Ascending aorta (tissue), 2 donors: ENCODE results near the gene NOX5. TPM values are rescaled to one million over a fixed set of nuclear protein-coding genes. Genes with fewer than 3 reads are reported as not detected.
A peak's percentile ranks its signal among the peaks of the same experiment; 100 is the strongest.

Experiments used
- DNase-seq, 2 donors: peaks; one replicate each; pipeline ENCODE4 v3.0.0-alpha.2; 2019; ENCODE audit warnings: low spot score in 2 of 2
- H3K27ac ChIP-seq, 2 donors: fragments of 200-600 bp; sonication (generic); one replicate each; pipeline ENCODE4 v1.5.1; 2016 to 2017; ENCODE audit warnings: mild to moderate bottlenecking in 1 of 2
- H3K27me3 ChIP-seq: fragments of 200-600 bp; sonication (generic); one replicate; pipeline ENCODE4 v1.5.1; 2017
- H3K36me3 ChIP-seq, 2 donors: fragments of 200-600 bp; sonication (generic); one replicate each; pipeline ENCODE4 v1.5.1; 2016
- H3K4me1 ChIP-seq, 2 donors: fragments of 200-600 bp; sonication (generic); one replicate each; pipeline ENCODE4 v1.5.1; 2016 to 2017; ENCODE audit warnings: mild to moderate bottlenecking in 1 of 2
- H3K4me3 ChIP-seq, 2 donors: fragments of 200-600 bp; sonication (generic); one replicate each; pipeline ENCODE4 v1.5.1; 2016 to 2017; ENCODE audit warnings: mild to moderate bottlenecking in 1 of 2
- H3K9me3 ChIP-seq, 2 donors: fragments of 200-600 bp; sonication (generic); one replicate each; pipeline ENCODE4 v1.5.1; 2016
- CTCF ChIP-seq, 3 experiments: fragments of 200-600 bp in 2 of 3; fragments of 450-650 bp in 1 of 3; sonication (generic) in 2 of 3; IDR thresholded peaks; one replicate each; pipeline ENCODE4 v1.5.1; 2016 to 2019; ENCODE audit warnings: antibody characterized with exemption in 3 of 3, mild to moderate bottlenecking in 1 of 3, moderate library complexity in 1 of 3
- intact Hi-C: fragments of 100-400 bp; cut with DNase I; formaldehyde crosslinking; loops from one replicate; pipeline ENCODE4 v1.15.1; 2023
- total RNA-seq: library from RNA; depleted of rRNA; stranded (reverse); fragments of >200 nt; gene quantifications from one replicate; pipeline ENCODE4 v1.1.0, GENCODE V29; 2016

NOX5 gene
- total RNA-seq, 1 donor from 2014 or later = 0.53 TPM

- H3K27ac ChIP-seq = no peak overlapping the region
- TF ChIP-seq CTCF (IDR thresholded peaks at IDR 0.05) = no peak
- H3K4me1 ChIP-seq = no peaks in the 10 kb centered on the region
- DNase-seq = no peak
- H3K4me3 ChIP-seq = no peak overlapping the region
- H3K27me3 ChIP-seq = no peaks in the 10 kb centered on the region
- H3K9me3 ChIP-seq = no peaks in the 10 kb centered on the region
- intact Hi-C loops = no loop called here
- H3K36me3 ChIP-seq = no peaks in the 10 kb centered on the region
Measured at GRCh38 chr15:69034352-69034751, 19.9 kb downstream of the NOX5 start.

GRCh38 chr15:69035205-69035917, 20.9 kb downstream of the NOX5 start:
- no peak for TF ChIP-seq CTCF (IDR thresholded peaks at IDR 0.05)
- DNase-seq = peak in 1 of 2 donors; percentile 52
- intact Hi-C loops = no loop called here
- Histone ChIP-seq H3K4me3 (no peak overlapping the region), H3K4me1 (no peaks in the 10 kb centered on the region), H3K27ac (no peak overlapping the region), H3K27me3 (no peaks in the 10 kb centered on the region), H3K9me3 (no peaks in the 10 kb centered on the region), H3K36me3 (no peaks in the 10 kb centered on the region)

- no peak for DNase-seq
- intact Hi-C loops = no loop called here
- Histone ChIP-seq H3K36me3 (no peaks in the 10 kb centered on the region), H3K9me3 (no peaks in the 10 kb centered on the region), H3K4me3 (no peak overlapping the region), H3K4me1 (no peaks in the 10 kb centered on the region), H3K27ac (no peak overlapping the region), H3K27me3 (no peaks in the 10 kb centered on the region)
- TF ChIP-seq CTCF (IDR thresholded peaks at IDR 0.05) = no peak
Measured at GRCh38 chr15:69035918-69036258, 21.4 kb downstream of the NOX5 start.

GRCh38 chr15:69036826-69037225, 22.3 kb downstream of the NOX5 start:
- Histone ChIP-seq H3K36me3 (no peaks in the 10 kb centered on the region), H3K9me3 (no peaks in the 10 kb centered on the region), H3K4me1 (no peaks in the 10 kb centered on the region), H3K27me3 (no peaks in the 10 kb centered on the region), H3K4me3 (no peak overlapping the region), H3K27ac (no peak overlapping the region)
- peak in 1 of 2 donors; percentile 33 for DNase-seq
- intact Hi-C loops = no loop called here
- TF ChIP-seq CTCF (IDR thresholded peaks at IDR 0.05) = no peak

- Histone ChIP-seq H3K4me1 (no peaks in the 10 kb centered on the region), H3K9me3 (no peaks in the 10 kb centered on the region), H3K4me3 (no peak overlapping the region), H3K27ac (no peak overlapping the region), H3K27me3 (no peaks in the 10 kb centered on the region), H3K36me3 (no peaks in the 10 kb centered on the region)
- intact Hi-C loops = no loop called here
- DNase-seq = no peak
- no peak for TF ChIP-seq CTCF (IDR thresholded peaks at IDR 0.05)
Measured at GRCh38 chr15:69037482-69037881, 23.0 kb downstream of the NOX5 start.

GRCh38 chr15:69037977-69038376, 23.5 kb downstream of the NOX5 start:
- TF ChIP-seq CTCF (IDR thresholded peaks at IDR 0.05) = no peak
- peak in 1 of 2 donors; percentile 54 for DNase-seq
- intact Hi-C loops = no loop called here

More at GRCh38 chr15:69037977-69038376, 23.5 kb downstream of the NOX5 start:
- Histone ChIP-seq H3K27ac (no peak overlapping the region), H3K27me3 (no peaks in the 10 kb centered on the region), H3K36me3 (no peaks in the 10 kb centered on the region), H3K9me3 (no peaks in the 10 kb centered on the region), H3K4me1 (no peaks in the 10 kb centered on the region), H3K4me3 (no peak overlapping the region)
